ENCODE measurements around the gene CYB5R3.
"Not testable (repeated sequence)": the region's sequence is repeated elsewhere in the genome, so short reads cannot be mapped to it uniquely, and the experiment has no call there.

Gene CYB5R3

DNA sequence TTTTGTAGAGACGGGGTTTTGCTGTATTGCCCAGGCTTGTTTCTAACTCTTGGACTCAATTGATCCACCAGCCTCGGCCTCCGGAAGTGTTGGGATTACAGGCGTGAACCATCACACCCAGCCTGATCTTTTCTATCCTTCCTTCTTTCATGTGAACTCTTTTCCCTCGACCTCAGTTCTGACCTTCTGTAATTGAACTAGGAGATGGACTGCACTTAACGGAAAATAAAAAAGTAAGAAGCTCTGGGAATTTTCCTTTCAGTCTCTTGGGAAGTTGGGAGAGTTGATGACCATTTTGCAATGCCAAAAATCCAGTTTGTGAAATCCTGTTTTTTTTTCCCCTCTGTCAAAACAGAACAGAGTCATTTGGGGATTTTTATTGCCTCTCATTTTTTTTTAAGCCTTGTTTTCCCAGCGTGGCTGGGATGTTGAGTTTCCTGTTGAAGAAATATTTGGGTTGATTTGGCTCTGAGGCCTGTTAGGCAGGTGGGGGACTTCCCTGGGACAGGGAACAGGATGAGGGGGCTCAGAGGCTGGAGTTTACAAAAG lies 26.9 kb upstream of the CYB5R3 start:
- TF ChIP-seq, protein P1, sequence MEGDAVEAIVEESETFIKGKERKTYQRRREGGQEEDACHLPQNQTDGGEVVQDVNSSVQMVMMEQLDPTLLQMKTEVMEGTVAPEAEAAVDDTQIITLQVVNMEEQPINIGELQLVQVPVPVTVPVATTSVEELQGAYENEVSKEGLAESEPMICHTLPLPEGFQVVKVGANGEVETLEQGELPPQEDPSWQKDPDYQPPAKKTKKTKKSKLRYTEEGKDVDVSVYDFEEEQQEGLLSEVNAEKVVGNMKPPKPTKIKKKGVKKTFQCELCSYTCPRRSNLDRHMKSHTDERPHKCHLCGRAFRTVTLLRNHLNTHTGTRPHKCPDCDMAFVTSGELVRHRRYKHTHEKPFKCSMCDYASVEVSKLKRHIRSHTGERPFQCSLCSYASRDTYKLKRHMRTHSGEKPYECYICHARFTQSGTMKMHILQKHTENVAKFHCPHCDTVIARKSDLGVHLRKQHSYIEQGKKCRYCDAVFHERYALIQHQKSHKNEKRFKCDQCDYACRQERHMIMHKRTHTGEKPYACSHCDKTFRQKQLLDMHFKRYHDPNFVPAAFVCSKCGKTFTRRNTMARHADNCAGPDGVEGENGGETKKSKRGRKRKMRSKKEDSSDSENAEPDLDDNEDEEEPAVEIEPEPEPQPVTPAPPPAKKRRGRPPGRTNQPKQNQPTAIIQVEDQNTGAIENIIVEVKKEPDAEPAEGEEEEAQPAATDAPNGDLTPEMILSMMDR (IDR thresholded peaks at IDR 0.05), result no peak
- no peak for DNase-seq (ENCODE audit: low spot score)
- no peak overlapping the region for H3K4me3 ChIP-seq
- H3K27ac ChIP-seq, result peak overlapping the region; percentile 58 to 89

DNA sequence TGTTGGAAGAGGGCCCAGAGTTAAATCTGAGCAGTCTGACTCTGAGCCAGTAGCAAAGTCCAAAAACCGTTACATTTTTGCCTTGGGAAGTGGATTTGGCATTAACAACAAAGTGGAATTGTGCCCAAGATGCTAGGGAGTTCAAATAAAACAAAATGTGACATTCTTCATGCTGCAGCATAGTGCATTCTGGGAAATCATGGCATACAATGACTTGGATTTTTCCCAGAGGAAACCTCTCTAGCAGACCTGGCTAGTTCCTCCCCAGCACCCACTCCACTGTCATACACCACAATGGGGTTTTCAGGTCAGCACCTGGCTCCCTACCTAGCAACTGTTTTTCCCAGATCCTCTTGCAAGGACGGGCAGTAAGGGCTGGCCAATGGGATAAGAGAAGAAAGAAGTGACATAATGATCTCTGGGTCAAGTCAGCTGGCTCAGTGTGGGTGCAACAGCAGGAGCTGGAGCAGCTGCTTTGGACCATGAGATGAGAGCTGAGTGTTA lies 24.8 kb upstream of the CYB5R3 start:
- no peak for DNase-seq (ENCODE audit: low spot score)
- peak overlapping the region; percentile 36 to 68 for H3K27ac ChIP-seq

DNA sequence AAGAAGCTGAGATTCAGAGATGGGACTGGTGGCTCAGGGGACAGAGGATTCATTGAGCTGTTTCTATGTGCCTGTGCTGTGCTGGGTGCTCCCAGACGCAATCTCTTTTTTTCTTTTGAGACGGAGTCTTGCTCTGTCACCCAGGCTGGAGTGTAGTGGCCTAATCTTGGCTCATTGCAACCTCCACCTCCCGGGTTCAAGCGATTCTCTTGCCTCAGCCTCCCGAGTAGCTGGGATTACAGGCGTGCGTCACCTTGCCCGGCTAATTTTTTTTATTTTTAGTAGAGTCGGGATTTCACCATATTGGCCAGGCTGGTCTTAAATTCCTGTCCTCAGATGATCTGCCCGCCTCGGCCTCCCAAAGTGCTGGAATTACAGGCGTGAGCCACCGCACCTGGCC lies 23.9 kb upstream of the CYB5R3 start:
- H3K27ac ChIP-seq, result peak overlapping the region in 1 of 2 donors; percentile 68
- DNase-seq (ENCODE audit: low spot score); H3K4me3 ChIP-seq: not testable (repeated sequence)

More for the DNA sequence above, 24.8 kb upstream of the CYB5R3 start:
- TF ChIP-seq, protein P1 (IDR thresholded peaks at IDR 0.05), result no peak
- H3K4me3 ChIP-seq, result no peak overlapping the region

DNA sequence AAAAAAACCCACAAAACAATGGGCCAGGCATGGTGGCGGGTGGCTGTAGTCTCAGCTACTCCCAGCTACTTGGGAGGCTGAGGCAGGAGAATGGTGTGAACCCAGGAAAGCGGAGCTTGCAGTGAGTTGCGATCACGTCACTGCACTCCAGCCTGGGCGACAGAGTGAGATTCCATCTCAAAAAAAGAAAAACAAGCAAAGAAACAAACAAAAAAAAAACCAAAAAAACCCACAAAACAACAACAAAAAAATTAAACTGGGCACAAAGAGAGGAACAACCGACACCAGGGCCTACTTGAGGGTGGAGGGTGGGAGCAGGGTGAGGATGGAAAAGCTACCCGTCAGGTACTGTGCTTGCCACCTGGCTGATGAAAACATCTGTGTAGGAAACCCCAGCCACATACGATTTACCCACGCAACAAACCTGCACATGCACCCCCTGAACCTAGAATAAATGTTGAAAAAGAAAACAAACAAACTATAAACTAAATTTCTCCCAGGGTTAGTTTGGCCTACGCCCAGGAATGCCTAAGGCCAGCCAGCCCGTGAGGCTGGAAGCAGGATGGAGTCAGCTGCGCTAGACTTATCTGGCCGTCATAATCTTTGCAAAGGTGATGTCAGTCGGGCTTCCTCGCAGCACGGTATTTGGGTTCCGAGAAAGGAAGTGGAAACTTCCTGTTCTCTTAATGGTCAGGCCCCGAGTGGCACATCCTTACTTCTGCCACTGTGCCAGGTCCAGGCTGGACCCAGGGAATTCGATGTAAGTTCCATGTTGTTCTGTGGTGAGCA lies 21.9 kb upstream of the CYB5R3 start:
- H3K27ac ChIP-seq, result peak overlapping the region in 1 of 2 donors; percentile 60
- TF ChIP-seq, protein P1 (IDR thresholded peaks at IDR 0.05), result no peak
- H3K4me3 ChIP-seq, result no peak overlapping the region
- no peak for DNase-seq (ENCODE audit: low spot score)

DNA sequence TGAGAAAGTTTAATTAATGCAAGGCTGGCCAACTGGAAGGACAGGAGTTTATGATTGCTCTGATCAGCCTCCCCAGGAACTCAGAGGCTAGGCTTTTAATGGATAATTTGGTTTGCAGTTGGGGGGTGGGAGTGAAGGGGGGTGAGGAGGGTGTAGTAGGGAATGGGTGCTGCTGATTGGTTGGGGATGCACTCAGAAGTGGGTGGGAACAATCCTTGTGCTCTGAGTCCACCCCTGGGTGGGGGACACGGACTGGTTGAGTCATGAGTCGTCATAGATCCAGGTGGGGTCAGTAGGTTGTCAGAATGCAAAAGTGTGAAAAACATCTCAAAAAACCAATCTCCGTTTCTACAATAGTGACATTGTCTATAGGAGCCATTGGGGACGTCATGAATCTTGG lies 20.9 kb upstream of the CYB5R3 start:
- DNase-seq (ENCODE audit: low spot score), result no peak
- Histone ChIP-seq H3K4me3 (no peak overlapping the region), H3K27ac (no peak overlapping the region)
- TF ChIP-seq, protein P1 (IDR thresholded peaks at IDR 0.05), result no peak

DNA sequence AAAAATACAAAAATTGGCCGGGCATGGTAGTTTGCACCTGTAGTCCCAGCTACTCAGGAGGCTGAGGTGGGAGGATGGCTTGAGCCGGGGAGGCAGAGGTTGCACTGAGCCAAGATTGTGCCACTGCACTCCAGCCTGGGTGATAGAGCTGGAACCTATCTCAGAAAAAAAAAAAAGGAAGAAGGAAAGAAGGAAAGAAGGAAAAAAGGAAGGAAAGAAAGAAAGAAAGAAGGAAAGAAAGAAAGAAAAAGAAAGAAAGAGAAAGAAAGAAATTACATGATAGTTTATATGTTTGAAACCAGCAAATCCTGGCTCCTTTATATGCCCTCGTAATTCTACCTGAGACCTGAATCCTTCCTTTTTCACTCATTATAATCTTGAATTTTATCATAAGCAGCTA lies 17.2 kb upstream of the CYB5R3 start:
- H3K4me3 ChIP-seq; DNase-seq (ENCODE audit: low spot score); H3K27ac ChIP-seq: not testable (repeated sequence)

DNA sequence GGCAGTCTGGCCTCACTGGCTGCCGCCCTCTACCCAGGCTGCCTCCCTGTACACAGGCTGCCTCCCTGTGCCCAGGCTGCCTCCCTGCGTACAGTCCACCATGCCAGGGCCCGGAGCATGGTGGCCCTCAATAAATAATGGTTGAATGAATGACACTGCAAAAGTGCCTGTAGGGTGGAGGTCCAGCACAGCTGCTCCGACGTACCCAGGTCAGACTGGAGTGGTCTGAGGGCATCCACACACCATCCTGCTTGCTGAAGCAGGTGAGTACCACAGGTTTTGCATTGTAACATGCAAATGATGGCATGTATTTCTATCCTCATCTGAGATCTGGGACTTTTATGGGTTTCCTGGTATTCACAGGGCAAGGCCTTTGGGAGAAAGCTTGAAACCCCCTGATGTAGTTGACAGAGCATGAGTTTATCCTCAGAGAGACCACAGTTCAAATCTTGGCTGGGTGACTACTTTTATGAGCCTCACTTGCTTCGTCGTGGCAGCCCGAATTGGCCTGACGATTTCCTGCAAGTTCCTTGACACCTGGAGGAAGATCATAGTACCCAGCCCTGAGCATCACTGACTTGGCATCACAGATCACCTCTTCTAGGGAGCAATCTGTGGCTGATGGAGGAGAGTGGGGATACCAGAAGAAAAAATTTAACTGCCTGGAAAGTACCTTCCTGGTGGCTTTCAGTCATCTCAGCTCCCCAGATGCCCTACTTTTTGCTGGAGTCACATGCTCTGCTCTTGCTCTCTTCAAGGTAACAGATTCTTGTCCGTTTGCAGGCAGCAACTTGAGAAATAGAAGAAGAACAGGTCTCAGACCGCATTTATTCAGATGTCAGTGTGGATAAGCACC lies 16.0 kb upstream of the CYB5R3 start:
- no peak for DNase-seq (ENCODE audit: low spot score)
- TF ChIP-seq, protein P1 (IDR thresholded peaks at IDR 0.05), result no peak
- H3K27ac ChIP-seq, result no peak overlapping the region
- H3K4me3 ChIP-seq, result no peak overlapping the region
